IMR-90 (cell line): Measurements from ENCODE around the gene WSB1. TPM values are rescaled to one million over a fixed set of nuclear protein-coding genes. Genes with fewer than 3 reads are reported as not detected.

Source experiments
- ATAC-seq: fragments of 200-7000 bp; cut with Tn5 transposase; 2 replicates; pipeline ENCODE4 v1.9.1; 2020; ENCODE audit warnings: low read depth, mild to moderate bottlenecking, moderate library complexity
- BruUV-seq: library from RNA; stranded (reverse); fragments of 400-500 nt; replicated peaks from 2 replicates; lab custom pipeline; 2021; lab: Mats Ljungman, UMichigan
- CTCF ChIA-PET: fragments of 300-600 bp; formaldehyde crosslinking; extraction: SDS; loops from one replicate; lab custom pipeline; 2021; ENCODE audit warnings: antibody characterized with exemption; lab: Yijun Ruan, JAX
- POLR2A ChIA-PET: fragments of 300-600 bp; sonication (Branson Sonifier 250); formaldehyde crosslinking; loops from one replicate; lab custom pipeline; 2022; ENCODE audit warnings: antibody characterized with exemption; ENCODE audit not compliant: unreplicated experiment; lab: Charles Lee
- DNase-seq: peaks from one replicate; pipeline ENCODE4 v3.0.0; 2013
- H2AFZ ChIP-seq: replicated peaks from 2 replicates; pipeline ENCODE3; 2013; ENCODE audit warnings: low read length, mild to moderate bottlenecking; ENCODE audit not compliant: poor library complexity
- H2AK5ac ChIP-seq: 2 replicates; pipeline ENCODE4 v1.6.1; 2013; ENCODE audit warnings: low read depth, low read length, inconsistent platforms
- H2AK9ac ChIP-seq: replicated peaks from 2 replicates; pipeline ENCODE3; 2013; ENCODE audit warnings: mild to moderate bottlenecking, low read depth, low read length, moderate library complexity; ENCODE audit not compliant: poor library complexity
- H2BK120ac ChIP-seq: 2 replicates; pipeline ENCODE4 v1.6.1; 2013; ENCODE audit warnings: low read depth, low read length, inconsistent platforms
- H2BK15ac ChIP-seq: 3 replicates; pipeline ENCODE4 v1.6.1; 2013; ENCODE audit warnings: low read depth, low read length, inconsistent platforms
- H2BK20ac ChIP-seq: 2 replicates; pipeline ENCODE4 v1.6.1; 2013; ENCODE audit warnings: low read depth, mild to moderate bottlenecking, inconsistent platforms, low read length, moderate library complexity
- H2BK5ac ChIP-seq: 2 replicates; pipeline ENCODE4 v1.6.1; 2013; ENCODE audit warnings: mild to moderate bottlenecking, low read depth, low read length, inconsistent platforms; ENCODE audit not compliant: poor library complexity, severe bottlenecking
- H3K14ac ChIP-seq: replicated peaks from 2 replicates; pipeline ENCODE4 v1.6.1; 2013; ENCODE audit warnings: low read depth, low read length, inconsistent platforms
- H3K18ac ChIP-seq: 2 replicates; pipeline ENCODE4 v1.6.1; 2013; ENCODE audit warnings: low read depth, low read length, control low read depth
- H3K23ac ChIP-seq: 2 replicates; pipeline ENCODE4 v1.6.1; 2013; ENCODE audit warnings: low read depth, low read length, inconsistent platforms
- H3K27ac ChIP-seq: 2 replicates; pipeline ENCODE4 v1.5.1; 2013; ENCODE audit warnings: mild to moderate bottlenecking, control low read depth, low read length; ENCODE audit not compliant: insufficient read depth
- H3K27me3 ChIP-seq: 2 replicates; pipeline ENCODE4 v1.6.1; 2013; ENCODE audit warnings: low read length; ENCODE audit not compliant: control insufficient read depth, insufficient read depth
- H3K36me3 ChIP-seq: 2 replicates; pipeline ENCODE4 v1.6.1; 2013; ENCODE audit warnings: low read length, mixed read lengths; ENCODE audit not compliant: control insufficient read depth, insufficient read depth
- H3K4ac ChIP-seq: 2 replicates; pipeline ENCODE4 v1.6.1; 2013; ENCODE audit warnings: low read depth, low read length, inconsistent platforms
- H3K4me1 ChIP-seq: 2 replicates; pipeline ENCODE4 v1.6.1; 2013; ENCODE audit warnings: low read length, mixed read lengths; ENCODE audit not compliant: control insufficient read depth, insufficient read depth
- H3K4me2 ChIP-seq: 2 replicates; pipeline ENCODE4 v1.6.1; 2013; ENCODE audit warnings: low read depth, mild to moderate bottlenecking, control low read depth, low read length, moderate library complexity
- H3K4me3 ChIP-seq: 2 replicates; pipeline ENCODE4 v1.5.1; 2013; ENCODE audit warnings: low read depth, mild to moderate bottlenecking, control low read depth, low read length, moderate library complexity; ENCODE audit not compliant: insufficient read depth
- H3K56ac ChIP-seq: 2 replicates; pipeline ENCODE4 v1.6.1; 2013; ENCODE audit warnings: low read length, inconsistent platforms; ENCODE audit not compliant: insufficient read depth; ENCODE audit errors: extremely low read depth
- H3K79me1 ChIP-seq, 2 experiments: 2 replicates each; pipeline ENCODE4 v1.6.1; 2013; ENCODE audit warnings: low read length in 2 of 2, inconsistent platforms in 1 of 2, low read depth in 1 of 2
- H3K9ac ChIP-seq: 2 replicates; pipeline ENCODE4 v1.6.1; 2013; ENCODE audit warnings: low read depth, low read length, control low read depth
- H3K9me1 ChIP-seq: 2 replicates; pipeline ENCODE4 v1.6.1; 2013; ENCODE audit warnings: low read length, inconsistent platforms; ENCODE audit not compliant: insufficient read depth
- H3K9me3 ChIP-seq: 2 replicates; pipeline ENCODE4 v1.6.1; 2013; ENCODE audit warnings: low read length; ENCODE audit not compliant: control insufficient read depth, insufficient read depth
- H4K20me1 ChIP-seq: 2 replicates; pipeline ENCODE4 v1.6.1; 2013; ENCODE audit warnings: low read length, inconsistent platforms; ENCODE audit not compliant: insufficient read depth
- H4K5ac ChIP-seq: 2 replicates; pipeline ENCODE4 v1.6.1; 2013; ENCODE audit warnings: mild to moderate bottlenecking, low read depth, low read length, control low read depth
- H4K8ac ChIP-seq, 2 experiments: 2 replicates each; pipeline ENCODE4 v1.6.1; 2013; ENCODE audit warnings: low read depth in 2 of 2, low read length in 2 of 2, control low read depth in 1 of 2, inconsistent platforms in 1 of 2
- H4K91ac ChIP-seq: 2 replicates; pipeline ENCODE4 v1.6.1; 2013; ENCODE audit warnings: low read depth, low read length, inconsistent platforms; ENCODE audit not compliant: insufficient read depth
- BHLHE40 ChIP-seq: fragments of 150-350 bp; IDR thresholded peaks from 2 replicates; pipeline ENCODE4 v1.6.1; 2016; ENCODE audit warnings: mild to moderate bottlenecking, low read depth, low read length
- CEBPB ChIP-seq: IDR thresholded peaks from 2 replicates; pipeline ENCODE4 v1.6.1; 2012; ENCODE audit warnings: low read depth, low read length, improper control_type of control experiment
- CHD1 ChIP-seq: IDR thresholded peaks from 2 replicates; pipeline ENCODE4 v1.6.1; 2012; ENCODE audit warnings: low read depth, low read length, improper control_type of control experiment
- MAZ ChIP-seq: IDR thresholded peaks from 2 replicates; pipeline ENCODE4 v1.6.1; 2012; ENCODE audit warnings: low read depth, mild to moderate bottlenecking, low read length, improper control_type of control experiment, moderate library complexity, borderline replicate concordance
- MXI1 ChIP-seq: IDR thresholded peaks from 2 replicates; pipeline ENCODE4 v1.6.1; 2012; ENCODE audit warnings: low read depth, mild to moderate bottlenecking, low read length, moderate library complexity, borderline replicate concordance
- NFE2L2 ChIP-seq: fragments of 150-350 bp; IDR thresholded peaks from 2 replicates; pipeline ENCODE4 v1.6.1; 2016; ENCODE audit warnings: low read depth, mild to moderate bottlenecking, low read length
- POLR2A ChIP-seq: IDR thresholded peaks from 2 replicates; pipeline ENCODE4 v1.6.1; 2012; ENCODE audit warnings: mild to moderate bottlenecking, low read depth, low read length
- RAD21 ChIP-seq: IDR thresholded peaks from 2 replicates; pipeline ENCODE4 v1.6.1; 2012; ENCODE audit warnings: low read length, improper control_type of control experiment
- RCOR1 ChIP-seq: IDR thresholded peaks from 2 replicates; pipeline ENCODE4 v1.6.1; 2012; ENCODE audit warnings: mild to moderate bottlenecking, low read length, improper control_type of control experiment; ENCODE audit not compliant: insufficient replicate concordance
- RFX5 ChIP-seq: IDR thresholded peaks from 2 replicates; pipeline ENCODE4 v1.8.0; 2012; ENCODE audit warnings: low read depth, mild to moderate bottlenecking, low read length, moderate library complexity
- SMC3 ChIP-seq: fragments of 150-350 bp; IDR thresholded peaks from 2 replicates; pipeline ENCODE4 v1.6.1; 2016; ENCODE audit warnings: low read depth, mild to moderate bottlenecking, antibody characterized with exemption, low read length, moderate library complexity
- WGBS, 2 experiments: methylation state at CpG; one replicate each; pipeline versions ENCODE4 v1.1.5 to v1.1.7; 2013; ENCODE audit warnings: missing lambda C conversion rate in 2 of 2; ENCODE audit not compliant: insufficient read length in 1 of 2; ENCODE audit errors: extremely low coverage in 2 of 2; 5-methylcytosine and 5-hydroxymethylcytosine counted together
- dilution Hi-C: fragments of 300-500 bp; cut with HindIII; formaldehyde crosslinking; loops from one replicate; pipeline ENCODE4 v1.14.3; 2018; ENCODE audit warnings: low sequenced_read_pairs; ENCODE audit not compliant: unreplicated experiment
- in situ Hi-C: fragments of 300-500 bp; cut with MboI; formaldehyde crosslinking; loops from 3 replicates; pipeline ENCODE4 v1.14.3; 2019; ENCODE audit warnings: low sequenced_read_pairs, inconsistent platforms, mixed read lengths
- intact Hi-C: fragments of 100-400 bp; cut with micrococcal nuclease; formaldehyde crosslinking; loops from 2 replicates; pipeline ENCODE4 v1.10.0; 2022
- polyA plus RNA-seq, 3 experiments: library from polyadenylated mRNA; depleted of rRNA; stranded (reverse); fragments of >200 nt; gene quantifications; 2 replicates each; pipeline ENCODE4 v1.2.3, GENCODE V29; 2012; ENCODE audit warnings: low replicate concordance in 1 of 3
- total RNA-seq: library from RNA; depleted of rRNA; stranded (reverse); fragments of >200 nt; gene quantifications from 2 replicates; pipeline ENCODE4 v1.2.3, GENCODE V29; 2012
- TF ChIP-seq, protein P1 (sequence below): fragments of 150-350 bp; IDR thresholded peaks from 2 replicates; pipeline ENCODE4 v1.6.1; 2017; ENCODE audit warnings: mild to moderate bottlenecking, antibody characterized with exemption, low read length, low read depth
- TF ChIP-seq, protein P2 (sequence below): fragments of 150-350 bp; IDR thresholded peaks from 2 replicates; pipeline ENCODE4 v1.6.1; 2016; ENCODE audit warnings: low read depth, mild to moderate bottlenecking, low read length, moderate library complexity, borderline replicate concordance
- TF ChIP-seq, protein P3 (sequence below): conservative IDR thresholded peaks from 2 replicates; pipeline ENCODE4 v1.5.1; 2012; ENCODE audit warnings: mild to moderate bottlenecking, low read depth, low read length, improper control_type of control experiment

The WSB1 gene
- total and polyA plus RNA-seq, 2 of the 4 experiments (the other 2 are of a cell fraction): 140 to 266 TPM

DNA sequence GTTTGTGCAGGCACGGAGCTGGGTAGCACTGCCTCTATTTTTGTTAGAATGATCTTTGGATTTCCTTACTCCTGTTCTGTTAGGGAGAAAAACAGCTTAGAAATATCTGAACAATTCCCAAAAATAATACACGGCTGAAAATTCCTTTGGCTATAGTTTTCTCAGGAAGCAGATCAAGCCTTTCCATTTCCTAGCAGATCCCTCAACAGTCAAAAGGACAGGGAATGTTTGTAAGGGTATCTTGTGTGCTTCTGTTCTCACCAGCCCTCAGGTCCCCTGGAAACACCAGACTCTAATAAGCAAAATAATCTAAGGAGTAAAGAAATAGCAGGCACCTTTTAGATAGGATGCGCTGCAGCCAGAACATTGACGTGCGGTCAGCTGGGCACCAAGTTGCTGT is 30.5 kb upstream of the WSB1 start:
- in situ Hi-C loops: no loop called here
- POLR2A ChIA-PET: no interaction called here

More for the DNA sequence above, 30.5 kb upstream of the WSB1 start:
- Histone ChIP-seq H3K4me3 (no peak overlapping the region), H3K36me3 (no peaks in the 10 kb centered on the region), H4K91ac (no peak overlapping the region), H3K27ac (no peak overlapping the region), H3K4me2 (no peak overlapping the region), H2AK5ac (no peak overlapping the region), H3K14ac (no peak overlapping the region), H2BK15ac (no peak overlapping the region), H3K23ac (no peak overlapping the region), H4K8ac (no peak overlapping the region), H3K9me3 (no peaks in the 10 kb centered on the region), H3K9me1 (no peaks in the 10 kb centered on the region), H4K5ac (no peak overlapping the region), H3K56ac (no peak overlapping the region), H2AFZ (no peak overlapping the region), H3K27me3 (peaks cover 7% of the 10 kb centered on the region), H2BK20ac (no peak overlapping the region), H4K20me1 (no peaks in the 10 kb centered on the region), H3K9ac (no peak overlapping the region), H3K79me1 (no peaks in the 10 kb centered on the region), H3K4ac (no peak overlapping the region), H3K4me1 (no peaks in the 10 kb centered on the region), H3K18ac (no peak overlapping the region), H2BK5ac (no peak overlapping the region), H2BK120ac (no peak overlapping the region), H2AK9ac (no peak overlapping the region)
- TF ChIP-seq POLR2A (no peak), CHD1 (no peak), CEBPB (no peak), RAD21 (no peak), MAZ (no peak), SMC3 (no peak), MXI1 (no peak), RFX5 (no peak), NFE2L2 (no peak), RCOR1 (no peak), BHLHE40 (no peak)
- TF ChIP-seq, protein P1, sequence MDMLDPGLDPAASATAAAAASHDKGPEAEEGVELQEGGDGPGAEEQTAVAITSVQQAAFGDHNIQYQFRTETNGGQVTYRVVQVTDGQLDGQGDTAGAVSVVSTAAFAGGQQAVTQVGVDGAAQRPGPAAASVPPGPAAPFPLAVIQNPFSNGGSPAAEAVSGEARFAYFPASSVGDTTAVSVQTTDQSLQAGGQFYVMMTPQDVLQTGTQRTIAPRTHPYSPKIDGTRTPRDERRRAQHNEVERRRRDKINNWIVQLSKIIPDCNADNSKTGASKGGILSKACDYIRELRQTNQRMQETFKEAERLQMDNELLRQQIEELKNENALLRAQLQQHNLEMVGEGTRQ: no peak
- TF ChIP-seq, protein P2, sequence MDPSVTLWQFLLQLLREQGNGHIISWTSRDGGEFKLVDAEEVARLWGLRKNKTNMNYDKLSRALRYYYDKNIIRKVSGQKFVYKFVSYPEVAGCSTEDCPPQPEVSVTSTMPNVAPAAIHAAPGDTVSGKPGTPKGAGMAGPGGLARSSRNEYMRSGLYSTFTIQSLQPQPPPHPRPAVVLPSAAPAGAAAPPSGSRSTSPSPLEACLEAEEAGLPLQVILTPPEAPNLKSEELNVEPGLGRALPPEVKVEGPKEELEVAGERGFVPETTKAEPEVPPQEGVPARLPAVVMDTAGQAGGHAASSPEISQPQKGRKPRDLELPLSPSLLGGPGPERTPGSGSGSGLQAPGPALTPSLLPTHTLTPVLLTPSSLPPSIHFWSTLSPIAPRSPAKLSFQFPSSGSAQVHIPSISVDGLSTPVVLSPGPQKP: no peak
- TF ChIP-seq, protein P3, sequence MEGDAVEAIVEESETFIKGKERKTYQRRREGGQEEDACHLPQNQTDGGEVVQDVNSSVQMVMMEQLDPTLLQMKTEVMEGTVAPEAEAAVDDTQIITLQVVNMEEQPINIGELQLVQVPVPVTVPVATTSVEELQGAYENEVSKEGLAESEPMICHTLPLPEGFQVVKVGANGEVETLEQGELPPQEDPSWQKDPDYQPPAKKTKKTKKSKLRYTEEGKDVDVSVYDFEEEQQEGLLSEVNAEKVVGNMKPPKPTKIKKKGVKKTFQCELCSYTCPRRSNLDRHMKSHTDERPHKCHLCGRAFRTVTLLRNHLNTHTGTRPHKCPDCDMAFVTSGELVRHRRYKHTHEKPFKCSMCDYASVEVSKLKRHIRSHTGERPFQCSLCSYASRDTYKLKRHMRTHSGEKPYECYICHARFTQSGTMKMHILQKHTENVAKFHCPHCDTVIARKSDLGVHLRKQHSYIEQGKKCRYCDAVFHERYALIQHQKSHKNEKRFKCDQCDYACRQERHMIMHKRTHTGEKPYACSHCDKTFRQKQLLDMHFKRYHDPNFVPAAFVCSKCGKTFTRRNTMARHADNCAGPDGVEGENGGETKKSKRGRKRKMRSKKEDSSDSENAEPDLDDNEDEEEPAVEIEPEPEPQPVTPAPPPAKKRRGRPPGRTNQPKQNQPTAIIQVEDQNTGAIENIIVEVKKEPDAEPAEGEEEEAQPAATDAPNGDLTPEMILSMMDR: no peak
- CTCF ChIA-PET: no interaction called here
- intact Hi-C loops (no loop called here), dilution Hi-C loops (no loop called here)
- BruUV-seq: no TSS peak
- no peak for DNase-seq
- WGBS, 2 experiments: no CpG with 5 or more reads among the region's 5 CpGs
- no peak for ATAC-seq
